NCI-H2107 treated with DMSO at 0.1 percent for 48 hours (cell line): ENCODE measurements around the gene DNM2.
"Not testable (repeated sequence)": the region's sequence is repeated elsewhere in the genome, so short reads cannot be mapped to it uniquely, and the experiment has no call there.

ENCODE experiments used
- DNase-seq: peaks from one replicate; lab custom pipeline; 2025; ENCODE audit not compliant: unreplicated experiment; lab: John Stamatoyannopoulos, UW

Gene DNM2

GRCh38 chr19:10831987-10832938, 114.4 kb downstream of the DNM2 start:
- no peak for DNase-seq

- no peak for DNase-seq
These were observed 115.0 kb downstream of the DNM2 start for GRCh38 chr19:10832939-10833296.

- no peak for DNase-seq
These were observed 117.3 kb downstream of the DNM2 start for GRCh38 chr19:10835089-10835753.

- DNase-seq = peak; percentile 98
These were observed 118.0 kb downstream of the DNM2 start, which contains the start of gene TMED1 for GRCh38 chr19:10835754-10836478. TSS of gene TMED1 (minus strand) at chr19:10836212. CDS start at chr19:10836191, 21 bp downstream.

GRCh38 chr19:10836479-10837330, 118.8 kb downstream of the DNM2 start:
- no peak for DNase-seq

- not testable (repeated sequence) for DNase-seq
These were observed 119.8 kb downstream of the DNM2 start for GRCh38 chr19:10837649-10838048.

- DNase-seq = no peak
These were observed 120.5 kb downstream of the DNM2 start for GRCh38 chr19:10838377-10838776.

GRCh38 chr19:10839114-10840050, 121.5 kb downstream of the DNM2 start:
- no peak for DNase-seq

- DNase-seq = no peak
These were observed 124.9 kb downstream of the DNM2 start for GRCh38 chr19:10842788-10843187.

- DNase-seq = no peak
These were observed 128.8 kb downstream of the DNM2 start for GRCh38 chr19:10846500-10847202.

- DNase-seq = no peak
These were observed 130.5 kb downstream of the DNM2 start, which contains the start of gene C19orf38 for GRCh38 chr19:10848230-10848856. TSS of gene C19orf38 (plus strand) at chr19:10848415. CDS start at chr19:10848509, 94 bp downstream.

GRCh38 chr19:10850631-10851030, 132.8 kb downstream of the DNM2 start:
- no peak for DNase-seq

GRCh38 chr19:10852098-10852800, 134.4 kb downstream of the DNM2 start:
- no peak for DNase-seq

GRCh38 chr19:10852941-10853340, 135.1 kb downstream of the DNM2 start:
- no peak for DNase-seq

- no peak for DNase-seq
These were observed 136.6 kb downstream of the DNM2 start for GRCh38 chr19:10854350-10855089.

GRCh38 chr19:10855879-10856522, 138.1 kb downstream of the DNM2 start:
- DNase-seq = no peak
